OCI-LY7 (cell line): Measurements from ENCODE around the gene PPP6R3. TPM values are rescaled to one million over a fixed set of nuclear protein-coding genes. Genes with fewer than 3 reads are reported as not detected.

Experiments used
- BruUV-seq: library from RNA; stranded (reverse); fragments of 400-500 nt; replicated peaks from 2 replicates; lab custom pipeline; 2021; lab: Mats Ljungman, UMichigan
- CTCF ChIA-PET: fragments of 300-600 bp; sonication (Branson Sonifier 250); formaldehyde crosslinking; loops from one replicate; lab custom pipeline; 2022; ENCODE audit warnings: antibody characterized with exemption; ENCODE audit not compliant: unreplicated experiment; lab: Charles Lee
- POLR2A ChIA-PET: fragments of 300-600 bp; sonication (Branson Sonifier 250); formaldehyde crosslinking; loops from one replicate; lab custom pipeline; 2022; ENCODE audit warnings: antibody characterized with exemption; lab: Charles Lee
- DNase-seq: peaks from one replicate; pipeline ENCODE4 v3.0.0-alpha.2; 2015; ENCODE audit warnings: low spot score
- H2AFZ ChIP-seq: fragments of 200-600 bp; sonication (generic), shearing (Covaris generic); 2 replicates; pipeline ENCODE4 v1.6.1; 2014; ENCODE audit warnings: mild to moderate bottlenecking, antibody characterized with exemption, low read length, moderate library complexity
- H3K27ac ChIP-seq: fragments of 200-600 bp; sonication (generic); 2 replicates; pipeline ENCODE4 v1.5.1; 2014; ENCODE audit warnings: mixed run types, low read depth, mild to moderate bottlenecking, moderate library complexity, low read length, inconsistent platforms; ENCODE audit not compliant: poor library complexity, severe bottlenecking
- H3K36me3 ChIP-seq: fragments of 200-600 bp; sonication (generic); 2 replicates; pipeline ENCODE4 v1.6.1; 2014; ENCODE audit warnings: mild to moderate bottlenecking, antibody characterized with exemption, low read length, moderate library complexity, mixed read lengths; ENCODE audit not compliant: insufficient read depth
- H3K4me1 ChIP-seq: fragments of 200-600 bp; sonication (generic); 2 replicates; pipeline ENCODE4 v1.5.1; 2014; ENCODE audit warnings: mild to moderate bottlenecking, low read length; ENCODE audit not compliant: insufficient read depth, poor library complexity, severe bottlenecking
- H3K4me2 ChIP-seq: fragments of 200-600 bp; sonication (generic); 2 replicates; pipeline ENCODE4 v1.6.1; 2014; ENCODE audit warnings: mild to moderate bottlenecking, low read length
- H3K4me3 ChIP-seq: fragments of 200-600 bp; sonication (generic); 2 replicates; pipeline ENCODE4 v1.5.1; 2014; ENCODE audit warnings: mild to moderate bottlenecking, low read depth, low read length; ENCODE audit not compliant: poor library complexity, severe bottlenecking
- H3K79me2 ChIP-seq: fragments of 200-600 bp; sonication (generic); 2 replicates; pipeline ENCODE4 v1.6.1; 2016; ENCODE audit warnings: low read depth, mild to moderate bottlenecking, low read length, moderate library complexity, mixed read lengths; ENCODE audit not compliant: insufficient read depth
- H3K9me2 ChIP-seq: fragments of 200-600 bp; sonication (generic); 2 replicates; pipeline ENCODE4 v1.6.1; 2016; ENCODE audit warnings: mild to moderate bottlenecking, low read length, mixed read lengths; ENCODE audit not compliant: insufficient read depth
- H3K9me3 ChIP-seq: fragments of 200-600 bp; sonication (generic); 2 replicates; pipeline ENCODE4 v1.6.1; 2014; ENCODE audit warnings: mild to moderate bottlenecking, mixed run types, low read length, mixed read lengths
- H4K20me1 ChIP-seq: fragments of 200-600 bp; sonication (generic); 2 replicates; pipeline ENCODE4 v1.6.1; 2014; ENCODE audit warnings: mild to moderate bottlenecking, antibody characterized with exemption, low read length, moderate library complexity, mixed read lengths; ENCODE audit not compliant: insufficient read depth
- EZH2phosphoT487 ChIP-seq: fragments of 200-600 bp; sonication (generic); IDR thresholded peaks from 2 replicates; pipeline ENCODE4 v1.6.1; 2018; ENCODE audit warnings: low read depth, borderline replicate concordance, mild to moderate bottlenecking, mixed run types, antibody characterized with exemption, low read length, moderate library complexity, mixed read lengths
- intact Hi-C: fragments of 100-400 bp; cut with micrococcal nuclease; formaldehyde crosslinking; loops from one replicate; pipeline ENCODE4 v1.10.0; 2022; ENCODE audit not compliant: unreplicated experiment
- total RNA-seq, 2 experiments: library from RNA; depleted of rRNA in 1 of 2; stranded (reverse); fragments of >200 nt in 1 of 2; shearing (Covaris generic) in 1 of 2; gene quantifications; 2 replicates each; pipeline ENCODE4 v1.2.3, GENCODE V29; 2014 to 2022
- TF ChIP-seq, protein P1 (sequence below): fragments of 200-600 bp; sonication (generic); conservative IDR thresholded peaks from 2 replicates; pipeline ENCODE4 v1.5.1; 2014; ENCODE audit warnings: mild to moderate bottlenecking, antibody characterized with exemption, low read length, moderate library complexity, mixed read lengths

Gene PPP6R3
- total RNA-seq, 2 experiments from 2014 or later: 122 to 151 TPM

DNA sequence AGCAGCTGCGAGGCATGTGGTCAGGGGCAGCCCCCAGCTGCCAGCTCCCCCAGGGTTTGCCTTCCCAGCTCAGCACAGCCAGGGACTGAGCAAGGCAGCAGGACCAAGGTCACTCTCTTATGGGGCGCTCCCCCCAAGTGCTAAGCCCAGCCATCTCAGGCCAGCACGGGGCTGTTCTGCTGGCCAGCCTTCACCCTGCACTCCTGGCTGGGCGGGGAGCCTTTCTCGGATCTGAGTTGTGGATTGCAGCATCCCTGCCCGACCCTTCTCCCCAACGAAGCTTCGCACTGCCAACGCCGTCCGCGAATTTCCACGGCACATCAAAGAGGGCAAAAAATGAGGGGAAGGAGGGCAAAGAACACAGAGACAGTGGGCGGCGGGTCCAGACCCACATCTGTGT lies 181.3 kb downstream of the PPP6R3 start:
- ChIA-PET CTCF (no interaction called here), POLR2A (interaction anchor here (0.6 kb wide), 1 partner anchor 448 kb away, joined by 4 read pairs; no protein-coding TSS in a partner anchor)
- Histone ChIP-seq H3K9me3 (no peaks in the 10 kb centered on the region), H3K4me3 (no peak overlapping the region), H4K20me1 (no peaks in the 10 kb centered on the region), H3K79me2 (no peaks in the 10 kb centered on the region), H2AFZ (no peak overlapping the region), H3K4me1 (no peaks in the 10 kb centered on the region), H3K27ac (no peak overlapping the region), H3K4me2 (no peak overlapping the region), H3K9me2 (no peaks in the 10 kb centered on the region), H3K36me3 (no peaks in the 10 kb centered on the region)
- intact Hi-C loops: no loop called here
- DNase-seq: no peak
- no peak for TF ChIP-seq EZH2phosphoT487
- TF ChIP-seq, protein P1, sequence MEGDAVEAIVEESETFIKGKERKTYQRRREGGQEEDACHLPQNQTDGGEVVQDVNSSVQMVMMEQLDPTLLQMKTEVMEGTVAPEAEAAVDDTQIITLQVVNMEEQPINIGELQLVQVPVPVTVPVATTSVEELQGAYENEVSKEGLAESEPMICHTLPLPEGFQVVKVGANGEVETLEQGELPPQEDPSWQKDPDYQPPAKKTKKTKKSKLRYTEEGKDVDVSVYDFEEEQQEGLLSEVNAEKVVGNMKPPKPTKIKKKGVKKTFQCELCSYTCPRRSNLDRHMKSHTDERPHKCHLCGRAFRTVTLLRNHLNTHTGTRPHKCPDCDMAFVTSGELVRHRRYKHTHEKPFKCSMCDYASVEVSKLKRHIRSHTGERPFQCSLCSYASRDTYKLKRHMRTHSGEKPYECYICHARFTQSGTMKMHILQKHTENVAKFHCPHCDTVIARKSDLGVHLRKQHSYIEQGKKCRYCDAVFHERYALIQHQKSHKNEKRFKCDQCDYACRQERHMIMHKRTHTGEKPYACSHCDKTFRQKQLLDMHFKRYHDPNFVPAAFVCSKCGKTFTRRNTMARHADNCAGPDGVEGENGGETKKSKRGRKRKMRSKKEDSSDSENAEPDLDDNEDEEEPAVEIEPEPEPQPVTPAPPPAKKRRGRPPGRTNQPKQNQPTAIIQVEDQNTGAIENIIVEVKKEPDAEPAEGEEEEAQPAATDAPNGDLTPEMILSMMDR: no peak
- no TSS peak for BruUV-seq

DNA sequence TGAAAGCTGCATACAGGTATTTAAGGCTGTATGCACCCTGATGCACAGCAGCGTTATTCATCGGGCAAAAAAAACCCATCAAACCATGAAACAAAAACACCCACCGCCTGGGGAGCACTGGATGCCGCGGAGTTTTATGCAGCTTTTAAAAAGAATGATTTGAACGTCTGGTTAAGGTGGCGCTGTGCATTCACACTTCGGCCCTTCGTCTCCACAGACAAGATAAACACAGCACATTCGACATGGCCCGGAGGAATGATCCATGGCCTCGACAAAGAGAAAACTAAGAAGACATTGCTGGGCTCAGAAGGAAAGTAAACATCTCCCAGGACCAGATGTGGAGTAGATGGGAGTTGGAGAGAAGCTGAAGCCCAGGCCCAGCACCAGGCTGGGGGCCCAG lies 183.0 kb downstream of the PPP6R3 start:
- H3K9me3 ChIP-seq: no peaks in the 10 kb centered on the region
- TF ChIP-seq EZH2phosphoT487: no peak
- TF ChIP-seq, protein P1: no peak
- no peaks in the 10 kb centered on the region for H4K20me1 ChIP-seq
- ChIA-PET POLR2A (interaction anchor here (0.6 to 0.7 kb wide), 2 partner anchors 46 to 76 kb away, joined by 3 to 4 read pairs; no protein-coding TSS in a partner anchor), CTCF (no interaction called here)
- no peaks in the 10 kb centered on the region for H3K4me1 ChIP-seq
- no peak for DNase-seq
- H3K4me3 ChIP-seq: no peak overlapping the region
- H3K27ac ChIP-seq: no peak overlapping the region
- H3K36me3 ChIP-seq: no peaks in the 10 kb centered on the region
- H2AFZ ChIP-seq: no peak overlapping the region
- no peaks in the 10 kb centered on the region for H3K79me2 ChIP-seq
- intact Hi-C loops: no loop called here
- H3K9me2 ChIP-seq: no peaks in the 10 kb centered on the region
- no TSS peak for BruUV-seq
- no peak overlapping the region for H3K4me2 ChIP-seq

DNA sequence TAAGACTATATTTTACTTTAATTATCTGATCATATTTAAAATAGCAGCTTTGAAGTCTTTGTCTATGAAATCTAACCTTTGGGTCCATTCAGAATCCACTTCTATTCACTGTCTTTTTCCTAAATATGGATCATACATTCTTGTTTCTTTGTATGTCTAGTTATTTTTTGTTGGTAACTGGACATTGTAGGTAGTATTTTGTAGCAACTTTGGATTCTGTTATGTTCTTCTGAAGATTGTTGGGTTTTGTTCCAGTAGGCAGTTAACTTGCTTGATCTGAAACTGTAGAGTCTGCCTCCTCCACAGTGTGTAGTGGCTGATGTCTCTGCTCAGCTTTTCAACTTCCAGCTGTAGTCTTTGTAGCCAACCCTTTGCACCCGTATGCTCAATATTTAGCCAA lies 186.3 kb downstream of the PPP6R3 start:
- TF ChIP-seq EZH2phosphoT487: no peak
- TF ChIP-seq, protein P1: no peak
- Histone ChIP-seq H3K4me2 (no peak overlapping the region), H3K4me3 (no peak overlapping the region), H3K79me2 (no peaks in the 10 kb centered on the region), H2AFZ (no peak overlapping the region), H4K20me1 (no peaks in the 10 kb centered on the region), H3K4me1 (no peaks in the 10 kb centered on the region), H3K9me3 (no peaks in the 10 kb centered on the region), H3K27ac (no peak overlapping the region), H3K36me3 (no peaks in the 10 kb centered on the region), H3K9me2 (no peaks in the 10 kb centered on the region)
- DNase-seq: no peak
- ChIA-PET CTCF (no interaction called here), POLR2A (interaction anchor here (0.7 kb wide), 1 partner anchor 32 kb away, joined by 3 read pairs; no protein-coding TSS in a partner anchor)
- intact Hi-C loops: no loop called here
- no TSS peak for BruUV-seq
